Measurements from ENCODE around the gene ATP5F1B. TPM values are rescaled to one million over a fixed set of nuclear protein-coding genes. Genes with fewer than 3 reads are reported as not detected.
A peak's percentile ranks its signal among the peaks of the same experiment; 100 is the strongest.

The ATP5F1B gene
- total and polyA plus RNA-seq, 2 of the 13 experiments (the other 11 are each of a cell fraction or from before 2014, with no cell fraction given): 1,051 to 1,180 TPM

- TF ChIP-seq MAFK (conservative IDR thresholded peaks at IDR 0.05 in 1 of 2, IDR thresholded peaks at IDR 0.05 in 1 of 2; ENCODE audit: low read length in 2 of 2) (no peak), HNRNPL (IDR thresholded peaks at IDR 0.05; ENCODE audit: low read depth, low read length) (peak; percentile 66; the same call in 1 of the 2 replicates), ZNF33A (CRISPR knock-in tag; IDR thresholded peaks at IDR 0.05; ENCODE audit: borderline replicate concordance) (peak; percentile 70; the same call in 1 of the 2 replicates), TBX3 (IDR thresholded peaks at IDR 0.05; ENCODE audit: borderline replicate concordance) (peak; percentile 42; the same call in 1 of the 2 replicates), ZNF12 (CRISPR knock-in tag; IDR thresholded peaks at IDR 0.05) (peak; percentile 44; the same call in 1 of the 2 replicates), YEATS2 (CRISPR knock-in tag; IDR thresholded peaks at IDR 0.05; ENCODE audit: borderline replicate concordance) (peak; percentile 87; the same call in 1 of the 2 replicates), NFKBIZ (CRISPR knock-in tag; IDR thresholded peaks at IDR 0.05) (no peak), NKX3-1 (CRISPR knock-in tag; IDR thresholded peaks at IDR 0.05) (peak; percentile 75; the same call in 1 of the 2 replicates), ZBTB26 (CRISPR knock-in tag; IDR thresholded peaks at IDR 0.05; ENCODE audit: borderline replicate concordance) (peak; percentile 81), ZNF280B (CRISPR knock-in tag; IDR thresholded peaks at IDR 0.05; ENCODE audit: borderline replicate concordance) (peak; percentile 51; the same call in 1 of the 2 replicates), NR0B2 (CRISPR knock-in tag; IDR thresholded peaks at IDR 0.05) (no peak; the same call in 1 of the 2 replicates), ZGPAT (CRISPR knock-in tag; IDR thresholded peaks at IDR 0.05) (peak; percentile 69; the same call in 1 of the 2 replicates), TARDBP (CRISPR knock-in tag; IDR thresholded peaks at IDR 0.05) (peak; percentile 66; the same call in 1 of the 2 replicates), TRIM24 (CRISPR knock-in tag; IDR thresholded peaks at IDR 0.05) (no peak), UBTF (CRISPR knock-in tag; IDR thresholded peaks at IDR 0.05) (peak; percentile 76), ZNF687 (CRISPR knock-in tag; IDR thresholded peaks at IDR 0.05) (peak; percentile 86)
These were observed at the start of gene ATP5F1B (continued) for GRCh38 chr12:56645717-56646446.

Data from HepG2 (cell line).